Measurements from ENCODE around the gene IL17B.
"Not testable (repeated sequence)": the region's sequence is repeated elsewhere in the genome, so short reads cannot be mapped to it uniquely, and the experiment has no call there.

The IL17B gene

GRCh38 chr5:149399775-149400174 is 20.7 kb upstream of the IL17B start:
- DNase-seq = no peak

- DNase-seq = not testable (repeated sequence)
These were observed 19.7 kb upstream of the IL17B start for GRCh38 chr5:149398747-149399266.

- DNase-seq = no peak
These were observed 18.4 kb upstream of the IL17B start for GRCh38 chr5:149397530-149397929.

GRCh38 chr5:149394996-149395395 is 15.9 kb upstream of the IL17B start:
- not testable (repeated sequence) for DNase-seq

- no peak for DNase-seq
These were observed 13.6 kb upstream of the IL17B start for GRCh38 chr5:149392718-149393117.

- DNase-seq = no peak
These were observed 12.4 kb upstream of the IL17B start for GRCh38 chr5:149391524-149391923.

GRCh38 chr5:149391076-149391475 is 12.0 kb upstream of the IL17B start:
- DNase-seq = not testable (repeated sequence)

- no peak for DNase-seq
These were observed 10.7 kb upstream of the IL17B start for GRCh38 chr5:149389552-149390495.

- DNase-seq = no peak
These were observed 9.6 kb upstream of the IL17B start for GRCh38 chr5:149388498-149389190.

- DNase-seq = no peak
These were observed 8.9 kb upstream of the IL17B start for GRCh38 chr5:149387982-149388381.

GRCh38 chr5:149387081-149387631 is 8.1 kb upstream of the IL17B start:
- DNase-seq = no peak

- DNase-seq = no peak
These were observed 7.1 kb upstream of the IL17B start for GRCh38 chr5:149386166-149386565.

- no peak for DNase-seq
These were observed 4.3 kb upstream of the IL17B start for GRCh38 chr5:149383399-149383798.

- no peak for DNase-seq
These were observed 3.6 kb upstream of the IL17B start for GRCh38 chr5:149382517-149383220.

GRCh38 chr5:149381986-149382338 is 2.9 kb upstream of the IL17B start:
- no peak for DNase-seq

GRCh38 chr5:149381261-149381985 is 2.3 kb upstream of the IL17B start:
- no peak for DNase-seq

- no peak for DNase-seq
These were observed 1.5 kb upstream of the IL17B start for GRCh38 chr5:149380466-149381121.

- no peak for DNase-seq
These were observed 804 bp upstream of the IL17B start for GRCh38 chr5:149379818-149380374.

- no peak for DNase-seq
These were observed 761 bp downstream of the IL17B start for GRCh38 chr5:149378241-149378820.

GRCh38 chr5:149376711-149377447 is 2.2 kb downstream of the IL17B start:
- DNase-seq = no peak

Measured in NCI-H510A (cell line).